HCT116 (cell line): ENCODE data around the gene CXCL8. TPM values are rescaled to one million over a fixed set of nuclear protein-coding genes. Genes with fewer than 3 reads are reported as not detected.

Experiments
- ATAC-seq: fragments of 200-7000 bp; cut with Tn5 transposase; 2 replicates; pipeline ENCODE4 v1.9.1; 2020; ENCODE audit warnings: mild to moderate bottlenecking, moderate library complexity
- BruUV-seq: library from RNA; stranded (reverse); fragments of 400-500 nt; replicated peaks from 2 replicates; lab custom pipeline; 2021; lab: Mats Ljungman, UMichigan
- CTCF ChIA-PET: fragments of 300-600 bp; sonication (Branson Sonifier 250); formaldehyde crosslinking; loops from one replicate; lab custom pipeline; 2021; ENCODE audit warnings: antibody characterized with exemption; lab: Charles Lee
- POLR2A ChIA-PET: fragments of 300-600, 350-600 bp; sonication (Branson Sonifier 250); formaldehyde crosslinking; loops from one replicate; lab custom pipeline; 2021; ENCODE audit warnings: antibody characterized with exemption; lab: Charles Lee
- RAD21 ChIA-PET, 2 experiments: fragments of 300-600 bp; sonication (Branson Sonifier 250); formaldehyde crosslinking; loops; one replicate each; lab custom pipeline; 2023; ENCODE audit warnings: low total read pairs in 2 of 2; ENCODE audit not compliant: uncharacterized antibody in 2 of 2, unreplicated experiment in 2 of 2, low non-redundant PET in 1 of 2; lab: Charles Lee
- DNase-seq: peaks from one replicate; pipeline ENCODE4 v3.0.0-alpha.2; 2010; ENCODE audit warnings: low read depth, low spot score
- H2AFZ ChIP-seq: fragments of 200-600 bp; shearing (Covaris generic), sonication (generic); 2 replicates; pipeline ENCODE4 v1.6.1; 2017; ENCODE audit warnings: low read depth, mixed run types, mixed read lengths, antibody characterized with exemption, low read length; ENCODE audit not compliant: poor library complexity, severe bottlenecking
- H3K27ac ChIP-seq: 2 replicates; pipeline ENCODE4 v1.5.1; 2012; ENCODE audit warnings: low read depth, low read length
- H3K27me3 ChIP-seq: fragments of 200-600 bp; sonication (generic); 2 replicates; pipeline ENCODE4 v1.6.1; 2016; ENCODE audit warnings: mixed run types, low read length, mixed read lengths; ENCODE audit not compliant: insufficient read depth
- H3K36me3 ChIP-seq, 2 experiments: fragments of 200-500 bp in 1 of 2; fragments of 200-600 bp in 1 of 2; sonication (Bioruptor generic) in 1 of 2; sonication (generic) in 1 of 2; 2 replicates each; pipeline versions ENCODE4 v1.5.1 to v1.6.1; 2014 to 2016; ENCODE audit warnings: low read length in 2 of 2, inconsistent platforms in 1 of 2, mixed read lengths in 1 of 2, mixed run types in 1 of 2; ENCODE audit not compliant: insufficient read depth in 2 of 2, control insufficient read depth in 1 of 2
- H3K4me1 ChIP-seq, 2 experiments: fragments of 200-600 bp in 1 of 2; sonication (generic) in 1 of 2; 2 replicates each; pipeline versions ENCODE4 v1.5.1 to v1.6.1; 2012 to 2017; ENCODE audit warnings: low read length in 2 of 2, inconsistent platforms in 1 of 2, mild to moderate bottlenecking in 1 of 2, mixed read lengths in 1 of 2, mixed run types in 1 of 2, moderate library complexity in 1 of 2; ENCODE audit not compliant: insufficient read depth in 2 of 2, control insufficient read depth in 1 of 2
- H3K4me2 ChIP-seq: fragments of 200-600 bp; sonication (generic); 2 replicates; pipeline ENCODE4 v1.6.1; 2017; ENCODE audit warnings: mixed run types, low read length, mixed read lengths
- H3K4me3 ChIP-seq, 2 experiments: fragments of 200-600 bp in 1 of 2; sonication (generic) in 1 of 2; replicated peaks in 1 of 2; 2 replicates each; pipeline ENCODE4 v1.5.1; 2011 to 2016; ENCODE audit warnings: low read length in 2 of 2, control low read depth in 1 of 2, low read depth in 1 of 2, mild to moderate bottlenecking in 1 of 2, mixed read lengths in 1 of 2, mixed run types in 1 of 2
- H3K79me2 ChIP-seq: fragments of 200-600 bp; sonication (generic); 2 replicates; pipeline ENCODE4 v1.6.1; 2017; ENCODE audit warnings: mild to moderate bottlenecking, mixed run types, low read length, moderate library complexity, mixed read lengths; ENCODE audit not compliant: insufficient read depth
- H3K9ac ChIP-seq: fragments of 200-600 bp; sonication (generic); 2 replicates; pipeline ENCODE4 v1.6.1; 2016; ENCODE audit warnings: low read length, mixed read lengths
- H3K9me2 ChIP-seq: fragments of 200-600 bp; sonication (generic), shearing (Covaris generic); 2 replicates; pipeline ENCODE4 v1.6.1; 2017; ENCODE audit warnings: mixed run types, mild to moderate bottlenecking, moderate library complexity; ENCODE audit not compliant: insufficient read depth
- H3K9me3 ChIP-seq, 2 experiments: fragments of 200-500 bp in 1 of 2; fragments of 200-600 bp in 1 of 2; sonication (Bioruptor generic) in 1 of 2; sonication (generic) in 1 of 2; 2 replicates each; pipeline ENCODE4 v1.6.1; 2014 to 2017; ENCODE audit warnings: low read length in 2 of 2, mixed read lengths in 2 of 2, inconsistent platforms in 1 of 2, low read depth in 1 of 2, mild to moderate bottlenecking in 1 of 2, mixed run types in 1 of 2, moderate library complexity in 1 of 2; ENCODE audit not compliant: control insufficient read depth in 1 of 2, insufficient read depth in 1 of 2
- H4K20me1 ChIP-seq: fragments of 200-600 bp; sonication (generic), shearing (Covaris generic); 2 replicates; pipeline ENCODE4 v1.6.1; 2017; ENCODE audit warnings: mixed run types, mild to moderate bottlenecking, moderate library complexity; ENCODE audit not compliant: insufficient read depth
- ATF3 ChIP-seq: IDR thresholded peaks from 2 replicates; pipeline ENCODE4 v1.6.1; 2012
- CBX3 ChIP-seq: IDR thresholded peaks from 2 replicates; pipeline ENCODE4 v1.6.1; 2012; ENCODE audit warnings: low read depth
- CTCF ChIP-seq, 3 experiments: fragments of 200-600 bp in 1 of 3; sonication (generic) in 1 of 3; IDR thresholded peaks in 2 of 3; conservative IDR thresholded peaks in 1 of 3; 2 replicates each; pipeline ENCODE4 v1.5.1; 2012 to 2017; ENCODE audit warnings: low read depth in 2 of 3, low read length in 2 of 3, antibody characterized with exemption in 1 of 3, borderline replicate concordance in 1 of 3, control low read depth in 1 of 3, mild to moderate bottlenecking in 1 of 3, mixed read lengths in 1 of 3, mixed run types in 1 of 3, moderate library complexity in 1 of 3; ENCODE audit not compliant: insufficient read depth in 1 of 3
- EGR1 ChIP-seq: IDR thresholded peaks from 2 replicates; pipeline ENCODE4 v1.6.1; 2012; ENCODE audit warnings: low read depth
- ELF1 ChIP-seq: IDR thresholded peaks from 2 replicates; pipeline ENCODE4 v1.6.1; 2012; ENCODE audit warnings: low read depth, borderline replicate concordance
- EZH2 ChIP-seq: fragments of 200-600 bp; sonication (generic); IDR thresholded peaks from 2 replicates; pipeline ENCODE4 v1.6.1; 2017; ENCODE audit warnings: antibody characterized with exemption, mixed run types
- EZH2phosphoT487 ChIP-seq: fragments of 200-600 bp; IDR thresholded peaks from 2 replicates; pipeline ENCODE4 v1.6.1; 2018; ENCODE audit warnings: antibody characterized with exemption, borderline replicate concordance
- MAX ChIP-seq: IDR thresholded peaks from 2 replicates; pipeline ENCODE4 v1.6.1; 2012
- POLR2A ChIP-seq: IDR thresholded peaks from 2 replicates; pipeline ENCODE4 v1.7.0; 2011; ENCODE audit warnings: borderline replicate concordance; ENCODE audit not compliant: insufficient read depth, insufficient read length; ENCODE audit errors: extremely low read depth
- POLR2AphosphoS5 ChIP-seq: IDR thresholded peaks from 2 replicates; pipeline ENCODE4 v1.6.1; 2011; ENCODE audit warnings: mild to moderate bottlenecking, low read depth, low read length, moderate library complexity
- RAD21 ChIP-seq: IDR thresholded peaks from 2 replicates; pipeline ENCODE4 v1.6.1; 2012; ENCODE audit warnings: low read depth, mild to moderate bottlenecking
- REST ChIP-seq: IDR thresholded peaks from 2 replicates; pipeline ENCODE4 v1.6.1; 2012; ENCODE audit warnings: low read depth
- SIN3A ChIP-seq: IDR thresholded peaks from 2 replicates; pipeline ENCODE4 v1.6.1; 2012; ENCODE audit warnings: low read depth
- SP1 ChIP-seq: IDR thresholded peaks from 2 replicates; pipeline ENCODE4 v1.6.1; 2012; ENCODE audit warnings: low read depth
- TCF7L2 ChIP-seq: IDR thresholded peaks from 2 replicates; pipeline ENCODE4 v1.7.0; 2011; ENCODE audit warnings: borderline replicate concordance, inconsistent platforms; ENCODE audit not compliant: insufficient read depth, insufficient read length; ENCODE audit errors: extremely low read depth
- ZFX ChIP-seq: fragments of 450-650 bp; IDR thresholded peaks from 2 replicates; pipeline ENCODE4 v1.6.1; 2017
- ZNF274 ChIP-seq: fragments of 200-500 bp; sonication (Bioruptor generic); IDR thresholded peaks from 2 replicates; pipeline ENCODE4 v1.6.1; 2014; ENCODE audit warnings: mild to moderate bottlenecking, low read depth, low read length, inconsistent platforms
- intact Hi-C: fragments of 100-400 bp; cut with micrococcal nuclease; formaldehyde crosslinking; loops from 2 replicates; pipeline ENCODE4 v1.10.0; 2022
- total RNA-seq: library from RNA; stranded (reverse); gene quantifications from one replicate; pipeline ENCODE4 v1.2.1, GENCODE V29; 2021; ENCODE audit not compliant: unreplicated experiment

CXCL8 gene
- total RNA-seq, 1 experiment from 2014 or later, result 1.8 TPM

GRCh38 chr4:73776321-73776729, 36.0 kb downstream of the CXCL8 start (continued):
- no peak for TF ChIP-seq REST
- TF ChIP-seq CTCF (IDR thresholded peaks at IDR 0.05 in 2 of 3, conservative IDR thresholded peaks at IDR 0.05 in 1 of 3; ENCODE audit: borderline replicate concordance in 1 of 3, insufficient read depth in 1 of 3, low read depth in 2 of 3, low read length in 2 of 3), result no peak

GRCh38 chr4:73777612-73778011, 37.2 kb downstream of the CXCL8 start:
- intact Hi-C loops, result no loop called here
- no peak for ATAC-seq
- no peak overlapping the region for H3K4me3 ChIP-seq
- no peak overlapping the region for H3K27ac ChIP-seq
- ChIA-PET CTCF (no interaction called here), RAD21 (no interaction called here), POLR2A (no interaction called here)
- no peaks in the 10 kb centered on the region for H3K9me2 ChIP-seq
- H3K36me3 ChIP-seq, result no peaks in the 10 kb centered on the region
- DNase-seq, result no peak
- no peaks in the 10 kb centered on the region for H3K79me2 ChIP-seq
- H2AFZ ChIP-seq, result no peak overlapping the region
- no peaks in the 10 kb centered on the region for H3K27me3 ChIP-seq
- no peaks in the 10 kb centered on the region for H3K9me3 ChIP-seq
- BruUV-seq, result no TSS peak
- H4K20me1 ChIP-seq, result no peaks in the 10 kb centered on the region
- no peaks in the 10 kb centered on the region for H3K4me1 ChIP-seq
- H3K9ac ChIP-seq, result no peak overlapping the region
- H3K4me2 ChIP-seq, result no peak overlapping the region
- no peak for TF ChIP-seq ELF1
- TF ChIP-seq SIN3A, result no peak
- no peak for TF ChIP-seq MAX
- TF ChIP-seq SP1, result no peak
- no peak for TF ChIP-seq RAD21
- no peak for TF ChIP-seq CBX3
- no peak for TF ChIP-seq POLR2AphosphoS5
- no peak for TF ChIP-seq ZFX
- no peak for TF ChIP-seq POLR2A
- TF ChIP-seq ZNF274, result no peak
- no peak for TF ChIP-seq ATF3
- no peak for TF ChIP-seq REST
- no peak for TF ChIP-seq TCF7L2
- no peak for TF ChIP-seq EGR1
- no peak for TF ChIP-seq EZH2
- no peak for TF ChIP-seq EZH2phosphoT487
